K562 treated with DMSO at 1 percent for 12 hours (cell line): Measurements from ENCODE around the gene REXO1. TPM values are rescaled to one million over a fixed set of nuclear protein-coding genes. Genes with fewer than 3 reads are reported as not detected.

Experiments
- total RNA-seq: library from RNA; unstranded; fragments of 300-600 nt; gene quantifications from 2 replicates; pipeline ENCODE4 v1.2.3, GENCODE V29; 2022; ENCODE audit not compliant: insufficient read depth

Gene REXO1, protein sequence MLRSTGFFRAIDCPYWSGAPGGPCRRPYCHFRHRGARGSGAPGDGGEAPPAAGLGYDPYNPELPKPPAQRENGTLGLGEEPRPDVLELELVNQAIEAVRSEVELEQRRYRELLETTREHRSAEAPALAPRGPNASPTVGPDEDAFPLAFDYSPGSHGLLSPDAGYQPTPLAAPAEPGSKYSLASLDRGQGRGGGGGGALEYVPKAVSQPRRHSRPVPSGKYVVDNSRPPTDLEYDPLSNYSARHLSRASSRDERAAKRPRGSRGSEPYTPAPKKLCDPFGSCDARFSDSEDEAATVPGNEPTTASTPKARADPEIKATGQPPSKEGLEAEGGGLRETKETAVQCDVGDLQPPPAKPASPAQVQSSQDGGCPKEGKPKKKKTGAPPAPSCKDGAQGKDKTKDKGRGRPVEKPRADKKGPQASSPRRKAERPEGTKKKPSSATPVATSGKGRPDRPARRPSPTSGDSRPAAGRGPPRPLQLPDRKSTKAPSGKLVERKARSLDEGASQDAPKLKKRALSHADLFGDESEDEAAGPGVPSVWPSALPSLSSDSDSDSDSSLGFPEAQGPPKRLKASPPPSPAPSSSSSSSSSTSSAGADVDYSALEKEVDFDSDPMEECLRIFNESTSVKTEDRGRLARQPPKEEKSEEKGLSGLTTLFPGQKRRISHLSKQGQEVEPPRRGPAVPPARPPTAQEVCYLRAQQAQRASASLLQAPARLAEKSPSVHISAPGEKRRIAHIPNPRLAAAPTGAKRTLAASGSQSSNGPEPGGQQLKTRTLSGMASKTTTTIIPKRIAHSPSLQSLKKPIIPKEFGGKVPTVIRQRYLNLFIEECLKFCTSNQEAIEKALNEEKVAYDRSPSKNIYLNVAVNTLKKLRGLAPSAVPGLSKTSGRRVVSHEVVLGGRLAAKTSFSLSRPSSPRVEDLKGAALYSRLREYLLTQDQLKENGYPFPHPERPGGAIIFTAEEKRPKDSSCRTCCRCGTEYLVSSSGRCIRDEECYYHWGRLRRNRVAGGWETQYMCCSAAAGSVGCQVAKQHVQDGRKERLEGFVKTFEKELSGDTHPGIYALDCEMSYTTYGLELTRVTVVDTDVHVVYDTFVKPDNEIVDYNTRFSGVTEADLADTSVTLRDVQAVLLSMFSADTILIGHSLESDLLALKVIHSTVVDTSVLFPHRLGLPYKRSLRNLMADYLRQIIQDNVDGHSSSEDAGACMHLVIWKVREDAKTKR
- total RNA-seq = 20.9 and 35.6 TPM in 2 replicates

DNA sequence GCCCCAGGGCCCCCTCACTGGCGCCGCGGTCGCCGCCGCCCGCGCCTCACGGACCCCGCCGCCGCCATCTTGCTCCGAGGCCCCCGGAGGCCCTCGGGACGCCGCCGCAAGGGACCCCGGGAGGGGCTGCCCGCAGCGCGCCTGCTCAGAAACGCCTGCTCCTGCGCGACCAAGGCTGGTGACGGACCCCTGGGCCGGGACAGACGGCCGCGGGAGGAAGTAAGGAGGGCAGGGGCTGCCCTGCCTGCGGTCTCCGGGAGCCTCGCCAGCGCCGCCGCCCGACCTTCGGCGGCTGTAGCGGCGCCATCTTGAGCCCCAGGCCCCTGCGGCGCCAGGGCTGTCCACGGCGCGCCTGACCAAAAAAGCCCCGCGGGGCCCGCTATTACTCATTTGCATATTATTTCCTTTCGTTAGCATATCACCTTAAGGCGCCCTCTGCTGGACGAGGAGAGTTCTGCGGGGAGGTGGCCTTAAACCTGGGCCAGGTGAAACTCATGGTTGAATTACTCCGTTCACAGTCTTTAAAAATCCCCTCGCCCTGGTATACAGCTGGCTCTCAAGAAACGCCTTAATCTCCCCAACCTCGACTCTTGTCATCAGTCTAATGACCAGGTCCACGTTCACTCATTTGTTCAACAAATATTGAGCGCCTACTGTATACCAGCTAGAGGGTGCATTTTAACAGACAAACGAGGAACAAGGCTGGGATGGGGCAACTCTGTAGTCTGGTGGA, at the start of gene REXO1:
Gene REXO1 (minus strand): TSS at position 85 of the 733 bp plus-strand sequence. CDS start 125 bp downstream, outside the sequence.

DNA sequence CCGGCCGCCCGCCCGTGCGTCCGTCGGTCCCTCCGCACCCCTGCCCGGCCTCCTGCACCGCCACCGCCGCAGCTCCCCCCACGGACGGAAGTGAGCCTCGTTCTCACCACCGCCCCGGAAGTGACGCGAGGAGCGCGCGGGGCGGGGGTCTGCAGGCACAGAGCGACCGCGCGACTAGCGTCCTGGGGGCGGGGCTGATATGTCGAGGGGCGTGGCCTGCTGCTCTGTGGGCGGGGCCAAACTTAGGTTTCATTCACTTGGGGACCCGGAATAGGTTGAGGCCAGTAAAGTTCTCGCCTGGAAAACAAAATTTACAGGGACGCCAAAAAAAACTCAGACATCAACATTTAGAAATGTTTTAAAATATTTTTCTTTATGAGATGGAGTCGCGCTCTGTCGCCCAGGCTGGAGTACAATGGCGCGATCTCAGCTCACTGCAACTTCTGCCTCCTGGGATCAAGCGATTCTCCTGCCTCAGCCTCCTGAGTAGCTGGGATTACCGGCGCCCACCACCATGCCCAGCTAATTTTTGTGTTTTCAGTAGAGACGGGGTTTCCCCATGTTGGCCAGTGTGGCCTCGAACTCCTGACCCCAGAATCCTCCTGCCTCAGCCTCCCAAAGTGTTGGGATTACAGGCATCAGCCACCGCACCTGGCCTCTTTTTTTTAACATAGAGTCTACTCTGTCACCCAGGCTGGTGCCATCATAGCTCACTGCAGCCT, 37.3 kb upstream of the REXO1 start, which contains the start of gene ABHD17A:
Gene ABHD17A (minus strand): TSS at position 99 of the 722 bp plus-strand sequence. CDS start 3,930 bp downstream, outside the sequence.

DNA sequence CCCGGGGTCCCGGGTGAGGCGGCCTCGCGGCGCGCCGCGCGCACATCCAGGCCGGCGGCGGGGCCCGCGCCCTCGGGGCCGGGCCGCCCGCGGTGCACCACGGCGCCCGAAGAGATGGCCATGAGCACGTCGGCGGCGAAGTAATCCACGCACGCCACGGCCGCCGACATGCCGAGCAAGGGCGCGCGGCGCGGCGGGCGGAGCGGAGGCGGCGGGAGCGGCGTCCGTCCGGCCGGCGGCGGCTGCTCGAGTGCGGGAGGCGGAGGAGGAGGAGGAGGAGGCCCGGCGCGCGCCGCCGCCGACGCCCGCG, 15.0 kb upstream of the REXO1 start, which contains the start of gene KLF16:
Gene KLF16 (minus strand): TSS at position 252 of the 310 bp plus-strand sequence. CDS start 82 bp downstream, at position 170.

DNA sequence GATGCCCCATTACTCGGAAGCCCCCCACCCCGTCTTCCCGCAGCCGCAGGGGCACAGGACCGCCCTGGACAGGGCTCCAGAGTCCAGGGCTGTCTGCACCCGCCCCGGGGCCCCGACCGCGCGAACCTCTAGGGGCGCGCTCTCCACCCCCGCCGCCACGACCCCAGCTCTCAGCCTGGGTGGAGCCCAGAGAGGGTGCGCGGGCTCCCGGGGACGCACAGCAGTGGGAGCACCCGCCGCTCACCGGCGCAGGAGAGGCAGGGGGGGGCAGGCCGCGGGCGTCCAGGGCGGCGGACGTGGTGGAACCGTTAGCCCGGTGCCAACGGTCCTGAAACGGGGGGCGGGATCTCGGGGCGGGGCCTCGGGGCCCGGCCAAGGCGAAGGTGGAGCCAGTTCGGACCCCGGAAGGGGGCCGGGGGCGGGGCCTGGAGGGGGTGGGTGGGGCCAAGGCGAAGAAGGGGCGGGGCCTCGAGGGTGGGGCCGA, 36.3 kb downstream of the REXO1 start, which contains the start of gene ATP8B3:
Gene ATP8B3 (minus strand): TSS at position 335 of the 484 bp plus-strand sequence. CDS start 540 bp downstream, outside the sequence.

Other genes starting within 250 kb of the REXO1 start
- gene UQCR11, start 243.0 kb downstream of the REXO1 start, total RNA-seq = 63.8 and 106 TPM in 2 replicates
- 47.2 and 94.8 TPM in 2 replicates for gene TCF3, start 195.9 kb downstream of the REXO1 start, total RNA-seq
- not detected in 2 replicates for gene ONECUT3, start 95.0 kb downstream of the REXO1 start, total RNA-seq
- gene ATP8B3, start 36.2 kb downstream of the REXO1 start, total RNA-seq = 1.8 and 4.2 TPM in 2 replicates
- 16.0 and 23.1 TPM in 2 replicates for gene KLF16, start 15.1 kb upstream of the REXO1 start, total RNA-seq
- 134 and 194 TPM in 2 replicates for gene ABHD17A, start 37.0 kb upstream of the REXO1 start, total RNA-seq
- 24.3 and 32.0 TPM in 2 replicates for gene ADAT3, start 56.9 kb upstream of the REXO1 start, total RNA-seq
- gene SCAMP4, start 56.9 kb upstream of the REXO1 start, total RNA-seq = 28.8 and 59.6 TPM in 2 replicates
- 74.0 and 105 TPM in 2 replicates for gene CSNK1G2, start 92.7 kb upstream of the REXO1 start, total RNA-seq
- 79.8 and 89.2 TPM in 2 replicates for gene BTBD2, start 167.2 kb upstream of the REXO1 start, total RNA-seq
- 220 and 387 TPM in 2 replicates for gene MKNK2, start 202.8 kb upstream of the REXO1 start, total RNA-seq
- gene MOB3A, start 247.8 kb upstream of the REXO1 start, total RNA-seq = 9.5 and 14.9 TPM in 2 replicates
- gene IZUMO4, start 248.4 kb upstream of the REXO1 start, total RNA-seq = 1.2 and 1.6 TPM in 2 replicates